Measurements from ENCODE around the gene OR11H7. TPM values are rescaled to one million over a fixed set of nuclear protein-coding genes. Genes with fewer than 3 reads are reported as not detected.
"Not testable (repeated sequence)": the region's sequence is repeated elsewhere in the genome, so short reads cannot be mapped to it uniquely, and the experiment has no call there.

Gene OR11H7
- total RNA-seq = not detected

GRCh38 chr14:20228681-20229080 lies at the start of gene OR11H7:
TSS of gene OR11H7 (plus strand) at chr14:20228981.
- Mint-ChIP-seq H3K27me3 (ENCODE audit: low read depth) (peaks cover 3% of the 10 kb centered on the region), H3K9me3 (ENCODE audit: insufficient read depth) (no peaks in the 10 kb centered on the region), H3K36me3 (ENCODE audit: low read depth) (no peaks in the 10 kb centered on the region), H3K4me1 (ENCODE audit: low read depth) (no peaks in the 10 kb centered on the region), H3K4me3 (no peak within 1 kb of the TSS), H3K27ac (no peak within 1 kb of the TSS)
- ATAC-seq (no peak), DNase-seq (no peak)
- POLR2A ChIA-PET = no interaction called here
- CTCF ChIA-PET = no interaction called here

GRCh38 chr14:20179218-20179617 lies 49.6 kb upstream of the OR11H7 start:
- ATAC-seq (no peak), DNase-seq (no peak)
- Mint-ChIP-seq H3K27me3 (ENCODE audit: low read depth) (peaks cover 6% of the 10 kb centered on the region), H3K27ac (no peak overlapping the region), H3K9me3 (ENCODE audit: insufficient read depth) (no peaks in the 10 kb centered on the region), H3K4me1 (ENCODE audit: low read depth) (no peaks in the 10 kb centered on the region), H3K4me3 (no peak overlapping the region), H3K36me3 (ENCODE audit: low read depth) (no peaks in the 10 kb centered on the region)
- POLR2A ChIA-PET = no interaction called here
- CTCF ChIA-PET = no interaction called here

GRCh38 chr14:20179880-20180279 lies 48.9 kb upstream of the OR11H7 start:
- Mint-ChIP-seq H3K27ac (no peak overlapping the region), H3K36me3 (ENCODE audit: low read depth) (no peaks in the 10 kb centered on the region), H3K4me1 (ENCODE audit: low read depth) (no peaks in the 10 kb centered on the region), H3K9me3 (ENCODE audit: insufficient read depth) (no peaks in the 10 kb centered on the region), H3K4me3 (no peak overlapping the region), H3K27me3 (ENCODE audit: low read depth) (peaks cover 6% of the 10 kb centered on the region)
- POLR2A ChIA-PET = no interaction called here
- DNase-seq (no peak), ATAC-seq (no peak)
- CTCF ChIA-PET = no interaction called here

GRCh38 chr14:20180486-20180885 lies 48.3 kb upstream of the OR11H7 start:
- Mint-ChIP-seq H3K4me3 (no peak overlapping the region), H3K9me3 (ENCODE audit: insufficient read depth) (no peaks in the 10 kb centered on the region), H3K27ac (no peak overlapping the region), H3K27me3 (ENCODE audit: low read depth) (peaks cover 7% of the 10 kb centered on the region), H3K4me1 (ENCODE audit: low read depth) (no peaks in the 10 kb centered on the region), H3K36me3 (ENCODE audit: low read depth) (no peaks in the 10 kb centered on the region)
- ChIA-PET CTCF (no interaction called here), POLR2A (no interaction called here)
- ATAC-seq (no peak), DNase-seq (no peak)

- H3K27ac Mint-ChIP-seq = no peak overlapping the region
- H3K9me3 Mint-ChIP-seq (ENCODE audit: insufficient read depth) = no peaks in the 10 kb centered on the region
- ChIA-PET POLR2A (no interaction called here), CTCF (no interaction called here)
- no peaks in the 10 kb centered on the region for H3K4me1 Mint-ChIP-seq (ENCODE audit: low read depth)
- no peaks in the 10 kb centered on the region for H3K36me3 Mint-ChIP-seq (ENCODE audit: low read depth)
- H3K4me3 Mint-ChIP-seq = no peak overlapping the region
- H3K27me3 Mint-ChIP-seq (ENCODE audit: low read depth) = peaks cover 12% of the 10 kb centered on the region
- ATAC-seq = no peak
- no peak for DNase-seq
Measured at GRCh38 chr14:20184181-20184580, 44.6 kb upstream of the OR11H7 start.

GRCh38 chr14:20190596-20190995 lies 38.2 kb upstream of the OR11H7 start, which contains the start of gene OR11G2:
TSS of gene OR11G2 (plus strand) at chr14:20190896. CDS start at chr14:20197438, 6,542 bp downstream.
- Mint-ChIP-seq H3K4me1 (ENCODE audit: low read depth) (no peaks in the 10 kb centered on the region), H3K27me3 (ENCODE audit: low read depth) (peaks cover 7% of the 10 kb centered on the region), H3K27ac (no peak within 1 kb of the TSS), H3K4me3 (no peak within 1 kb of the TSS), H3K9me3 (ENCODE audit: insufficient read depth) (no peaks in the 10 kb centered on the region), H3K36me3 (ENCODE audit: low read depth) (no peaks in the 10 kb centered on the region)
- no peak for DNase-seq
- ChIA-PET POLR2A (no interaction called here), CTCF (interaction anchor here (1.1 kb wide), 1 partner anchor 23 kb away, joined by 3 read pairs; no protein-coding TSS in a partner anchor)
- no peak for ATAC-seq

GRCh38 chr14:20191396-20191795 lies 37.4 kb upstream of the OR11H7 start:
- Mint-ChIP-seq H3K27me3 (ENCODE audit: low read depth) (peaks cover 6% of the 10 kb centered on the region), H3K4me1 (ENCODE audit: low read depth) (no peaks in the 10 kb centered on the region), H3K9me3 (ENCODE audit: insufficient read depth) (no peaks in the 10 kb centered on the region), H3K36me3 (ENCODE audit: low read depth) (no peaks in the 10 kb centered on the region), H3K4me3 (no peak overlapping the region), H3K27ac (no peak overlapping the region)
- CTCF ChIA-PET = no interaction called here
- DNase-seq = no peak
- no peak for ATAC-seq
- POLR2A ChIA-PET = no interaction called here

- Mint-ChIP-seq H3K27ac (no peak overlapping the region), H3K4me1 (ENCODE audit: low read depth) (no peaks in the 10 kb centered on the region), H3K9me3 (ENCODE audit: insufficient read depth) (no peaks in the 10 kb centered on the region), H3K36me3 (ENCODE audit: low read depth) (no peaks in the 10 kb centered on the region), H3K27me3 (ENCODE audit: low read depth) (peaks cover 3% of the 10 kb centered on the region), H3K4me3 (no peak overlapping the region)
- CTCF ChIA-PET = no interaction called here
- no peak for DNase-seq
- POLR2A ChIA-PET = no interaction called here
- no peak for ATAC-seq
Measured at GRCh38 chr14:20194101-20194500, 34.7 kb upstream of the OR11H7 start.

- H3K4me3 Mint-ChIP-seq; H3K36me3 Mint-ChIP-seq (ENCODE audit: low read depth); H3K9me3 Mint-ChIP-seq (ENCODE audit: insufficient read depth); H3K27me3 Mint-ChIP-seq (ENCODE audit: low read depth); DNase-seq; POLR2A ChIA-PET; CTCF ChIA-PET; ATAC-seq; H3K27ac Mint-ChIP-seq; H3K4me1 Mint-ChIP-seq (ENCODE audit: low read depth): not testable (repeated sequence)
Measured at GRCh38 chr14:20195170-20195569, 33.6 kb upstream of the OR11H7 start.

GRCh38 chr14:20195911-20196310 lies 32.9 kb upstream of the OR11H7 start:
- ChIA-PET POLR2A (no interaction called here), CTCF (no interaction called here)
- H3K4me3 Mint-ChIP-seq = no peak overlapping the region
- H3K4me1 Mint-ChIP-seq (ENCODE audit: low read depth) = no peaks in the 10 kb centered on the region
- no peak overlapping the region for H3K27ac Mint-ChIP-seq
- DNase-seq (no peak), ATAC-seq (no peak)
- no peaks in the 10 kb centered on the region for H3K36me3 Mint-ChIP-seq (ENCODE audit: low read depth)
- H3K27me3 Mint-ChIP-seq (ENCODE audit: low read depth) = peaks cover 3% of the 10 kb centered on the region
- no peaks in the 10 kb centered on the region for H3K9me3 Mint-ChIP-seq (ENCODE audit: insufficient read depth)

- H3K36me3 Mint-ChIP-seq (ENCODE audit: low read depth) = no peaks in the 10 kb centered on the region
- ChIA-PET POLR2A (no interaction called here), CTCF (no interaction called here)
- ATAC-seq (no peak), DNase-seq (no peak)
- H3K9me3 Mint-ChIP-seq (ENCODE audit: insufficient read depth) = no peaks in the 10 kb centered on the region
- no peak overlapping the region for H3K4me3 Mint-ChIP-seq
- peaks cover 3% of the 10 kb centered on the region for H3K27me3 Mint-ChIP-seq (ENCODE audit: low read depth)
- no peaks in the 10 kb centered on the region for H3K4me1 Mint-ChIP-seq (ENCODE audit: low read depth)
- H3K27ac Mint-ChIP-seq = no peak overlapping the region
Measured at GRCh38 chr14:20197459-20197858, 31.3 kb upstream of the OR11H7 start.

GRCh38 chr14:20198991-20199390 lies 29.8 kb upstream of the OR11H7 start:
- Mint-ChIP-seq H3K27me3 (ENCODE audit: low read depth) (no peaks in the 10 kb centered on the region), H3K9me3 (ENCODE audit: insufficient read depth) (no peaks in the 10 kb centered on the region), H3K36me3 (ENCODE audit: low read depth) (no peaks in the 10 kb centered on the region), H3K4me1 (ENCODE audit: low read depth) (no peaks in the 10 kb centered on the region), H3K27ac (no peak overlapping the region), H3K4me3 (no peak overlapping the region)
- ChIA-PET CTCF (no interaction called here), POLR2A (no interaction called here)
- no peak for ATAC-seq
- no peak for DNase-seq

GRCh38 chr14:20204721-20205120 lies 24.1 kb upstream of the OR11H7 start:
- Mint-ChIP-seq H3K9me3 (ENCODE audit: insufficient read depth) (no peaks in the 10 kb centered on the region), H3K27me3 (ENCODE audit: low read depth) (peaks cover 9% of the 10 kb centered on the region), H3K4me3 (no peak overlapping the region), H3K36me3 (ENCODE audit: low read depth) (no peaks in the 10 kb centered on the region), H3K27ac (no peak overlapping the region), H3K4me1 (ENCODE audit: low read depth) (no peaks in the 10 kb centered on the region)
- DNase-seq (no peak), ATAC-seq (no peak)
- ChIA-PET CTCF (no interaction called here), POLR2A (no interaction called here)

All from activated CD8-positive, alpha-beta T cell treated with anti-CD3 and anti-CD28 coated beads, Interleukin-2, amount 10 ng/mL, durations not matched to agents 7 days and 5 days (primary cell).